ENCODE data around the gene USP14. TPM values are rescaled to one million over a fixed set of nuclear protein-coding genes. Genes with fewer than 3 reads are reported as not detected.
"Not testable (repeated sequence)": the region's sequence is repeated elsewhere in the genome, so short reads cannot be mapped to it uniquely, and the experiment has no call there.

USP14 gene
- total RNA-seq: 100 to 1,000 TPM; 110 to 111 TPM

- CTCF ChIA-PET: interaction anchor here (1.3 kb wide), 1 partner anchor 110 kb away, joined by 3 read pairs; the partner anchor contains the start of gene THOC1
- POLR2A ChIA-PET: interaction anchor here (1.1 to 2.3 kb wide), 3 partner anchors 22 to 109 kb away, joined by 3 to 12 read pairs (median 3); partner anchors contain the start of gene THOC1
Observed at GRCh38 chr18:158128-159036, at the start of gene USP14. Gene USP14 (plus strand): TSS chr18:158557. CDS start chr18:158699, 142 bp downstream.

GRCh38 chr18:108665-109063 is 49.7 kb upstream of the USP14 start:
- CTCF ChIA-PET, POLR2A ChIA-PET: not testable (repeated sequence)

GRCh38 chr18:109130-109921 is 49.0 kb upstream of the USP14 start:
- CTCF ChIA-PET, POLR2A ChIA-PET: not testable (repeated sequence)

GRCh38 chr18:109922-110261 is 48.5 kb upstream of the USP14 start:
- POLR2A ChIA-PET, CTCF ChIA-PET: not testable (repeated sequence)

GRCh38 chr18:110351-111201 is 47.8 kb upstream of the USP14 start:
- POLR2A ChIA-PET: interaction anchor here (0.9 kb wide), 1 partner anchor 47 kb away, joined by 3 read pairs; the partner anchor contains the start of gene USP14
- CTCF ChIA-PET: not testable (repeated sequence)

- CTCF ChIA-PET: no interaction called here
- POLR2A ChIA-PET: interaction anchor here (0.6 to 0.9 kb wide), 2 partner anchors 46 to 71 kb away, joined by 3 read pairs; partner anchors contain the start of gene USP14
Observed at GRCh38 chr18:111306-112014, 46.9 kb upstream of the USP14 start.

- CTCF ChIA-PET, POLR2A ChIA-PET: not testable (repeated sequence)
Observed at GRCh38 chr18:112015-112733, 46.2 kb upstream of the USP14 start.

GRCh38 chr18:120539-121260 is 37.7 kb upstream of the USP14 start:
- CTCF ChIA-PET, POLR2A ChIA-PET: not testable (repeated sequence)

- ChIA-PET CTCF (no interaction called here), POLR2A (no interaction called here)
Observed at GRCh38 chr18:135045-135444, 23.3 kb upstream of the USP14 start.

GRCh38 chr18:136433-136832 is 21.9 kb upstream of the USP14 start:
- ChIA-PET CTCF (no interaction called here), POLR2A (interaction anchor here (1.1 kb wide), 1 partner anchor 22 kb away, joined by 3 read pairs; the partner anchor contains the start of gene USP14)

GRCh38 chr18:137327-137726 is 21.0 kb upstream of the USP14 start:
- ChIA-PET CTCF (no interaction called here), POLR2A (no interaction called here)

GRCh38 chr18:140670-141266 is 17.6 kb upstream of the USP14 start:
- POLR2A ChIA-PET: no interaction called here
- CTCF ChIA-PET: no interaction called here

- CTCF ChIA-PET, POLR2A ChIA-PET: not testable (repeated sequence)
Observed at GRCh38 chr18:142624-143296, 15.6 kb upstream of the USP14 start.

GRCh38 chr18:148841-149240 is 9.5 kb upstream of the USP14 start:
- POLR2A ChIA-PET: no interaction called here
- CTCF ChIA-PET: no interaction called here

GRCh38 chr18:154151-154550 is 4.2 kb upstream of the USP14 start:
- POLR2A ChIA-PET: no interaction called here
- CTCF ChIA-PET: no interaction called here

- ChIA-PET POLR2A (no interaction called here), CTCF (interaction anchor here (1.0 kb wide), 1 partner anchor 9 kb away, joined by 5 read pairs; no protein-coding TSS in a partner anchor)
Observed at GRCh38 chr18:155688-156087, 2.7 kb upstream of the USP14 start.

Data from activated CD8-positive, alpha-beta memory T cell treated with anti-CD3 and anti-CD28 coated beads for 36 hours (primary cell).